ENCODE data around the gene MICAL1. TPM values are rescaled to one million over a fixed set of nuclear protein-coding genes. Genes with fewer than 3 reads are reported as not detected.

Gene MICAL1
- total and polyA plus RNA-seq, 10 of the 15 experiments (the other 5 are each of a cell fraction or from before 2014, with no cell fraction given), result 0.32 to 71.6 (median 45.3) TPM

GRCh38 chr6:109449795-109450673, 5.5 kb downstream of the MICAL1 start:
- peaks cover 8 to 14% of the 10 kb centered on the region in 2 experiments for H3K36me3 ChIP-seq (ENCODE audit: control insufficient read depth in 2 of 2, insufficient read depth in 2 of 2, low read length in 1 of 2)
- no peak overlapping the region for H3K9ac ChIP-seq (ENCODE audit: control insufficient read depth, insufficient read depth, low read length)
- H3K4me2 ChIP-seq (ENCODE audit: control insufficient read depth, insufficient read depth), result no peak overlapping the region
- ChIA-PET POLR2A (interaction anchor here (1.0 to 1.4 kb wide), 3 partner anchors 8 to 32 kb away, joined by 3 read pairs; partner anchors contain the start of gene ZBTB24), RAD21 (ENCODE audit: unreplicated experiment) (no interaction called here), CTCF (interaction anchor here (0.7 to 1.4 kb wide), 2 partner anchors 9 to 13 kb away, joined by 3 to 5 read pairs; partner anchors contain the start of genes PPIL6 and SMPD2), SMC1A (ENCODE audit: uncharacterized antibody, unreplicated experiment) (interaction anchor here (1.2 to 2.2 kb wide), 2 partner anchors 9 to 31 kb away, joined by 5 to 6 read pairs; no protein-coding TSS in a partner anchor)
- no TSS peak for BruUV-seq (replicated peaks)
- H3K4me1 ChIP-seq (ENCODE audit: control insufficient read depth, insufficient read depth, low read length), result peaks cover 24% of the 10 kb centered on the region
- intact Hi-C loops (cut with micrococcal nuclease; ENCODE audit: unreplicated experiment) (no loop called here), in situ Hi-C loops (cut with MboI) (no loop called here)
- H4K20me1 ChIP-seq (ENCODE audit: control insufficient read depth, insufficient read depth), result no peaks in the 10 kb centered on the region
- DNase-seq (ENCODE audit: low read depth, low spot score) (no peak), ATAC-seq (peak; percentile 20), FAIRE-seq (no peak)
- H3K27me3 ChIP-seq (replicated peaks in 1 of 2; ENCODE audit: control insufficient read depth in 2 of 2, insufficient read depth in 2 of 2, low read length in 1 of 2), result no peaks in the 10 kb centered on the region
- H2AFZ ChIP-seq (ENCODE audit: control insufficient read depth, low read depth, low read length), result no peak overlapping the region
- WGBS (ENCODE audit: insufficient coverage, insufficient replicate concordance, low lambda C conversion rate, missing lambda C conversion rate), result 53% methylated on average over 16 of the region's 16 CpGs
- H3K79me2 ChIP-seq (ENCODE audit: control insufficient read depth, insufficient read depth, low read length), result peaks cover 22% of the 10 kb centered on the region
- H3K4me3 ChIP-seq, result no peak overlapping the region
- H3K27ac ChIP-seq (ENCODE audit: control insufficient read depth, insufficient read depth), result no peak overlapping the region
- TF ChIP-seq STAT3 (IDR thresholded peaks at IDR 0.05; ENCODE audit: low read depth, low read length) (no peak), MTA2 (IDR thresholded peaks at IDR 0.05; ENCODE audit: low read depth) (no peak), CHD1 (IDR thresholded peaks at IDR 0.05; ENCODE audit: low read depth, low read length) (no peak), RELB (IDR thresholded peaks at IDR 0.05; ENCODE audit: low read depth) (no peak), MEF2A (IDR thresholded peaks at IDR 0.05; ENCODE audit: insufficient read depth, low read depth, low read length) (no peak), BMI1 (IDR thresholded peaks at IDR 0.05; ENCODE audit: borderline replicate concordance) (no peak), MYC (IDR thresholded peaks at IDR 0.05; ENCODE audit: insufficient read depth, insufficient read length, insufficient replicate concordance, low read length, severe bottlenecking) (no peak), FOXM1 (IDR thresholded peaks at IDR 0.05; ENCODE audit: low read depth, low read length) (no peak), ZSCAN29 (IDR thresholded peaks at IDR 0.05) (no peak), IKZF2 (IDR thresholded peaks at IDR 0.05) (no peak), SMC3 (IDR thresholded peaks at IDR 0.05; ENCODE audit: borderline replicate concordance, low read length) (no peak), YBX1 (IDR thresholded peaks at IDR 0.05) (no peak), SMAD5 (IDR thresholded peaks at IDR 0.05; ENCODE audit: low read depth) (no peak), TCF12 (IDR thresholded peaks at IDR 0.05; ENCODE audit: low read depth, low read length) (no peak), TBL1XR1 (IDR thresholded peaks at IDR 0.05; ENCODE audit: low read depth, low read length) (no peak), RAD51 (IDR thresholded peaks at IDR 0.05) (no peak)
- H3K9me3 ChIP-seq (replicated peaks; ENCODE audit: control insufficient read depth, insufficient read depth, low read length), result no peaks in the 10 kb centered on the region

Data from GM12878 (cell line).